H1 (cell line): ENCODE data around the gene MAGI1. TPM values are rescaled to one million over a fixed set of nuclear protein-coding genes. Genes with fewer than 3 reads are reported as not detected.

Experiments used
- CTCF ChIA-PET: fragments of 300-600 bp; sonication (Branson Sonifier 250); formaldehyde crosslinking; loops from one replicate; lab custom pipeline; 2021; ENCODE audit not compliant: partially characterized antibody; lab: Charles Lee
- POLR2A ChIA-PET: fragments of 300-600 bp; sonication (Branson Sonifier 250); formaldehyde crosslinking; loops from one replicate; lab custom pipeline; 2021; ENCODE audit warnings: inconsistent platforms; ENCODE audit not compliant: partially characterized antibody; lab: Charles Lee
- DNase-seq, 2 experiments: peaks; one replicate each; pipeline versions ENCODE4 v3.0.0 to v3.0.0-alpha.2; 2010 to 2022; ENCODE audit warnings: low spot score in 2 of 2, low read depth in 1 of 2, mixed read lengths in 1 of 2
- FAIRE-seq: peaks from 2 replicates; lab custom pipeline; 2011; peaks lifted over from hg19 to GRCh38; lab: Jason Lieb, UNC
- H2AFZ ChIP-seq: 2 replicates; pipeline ENCODE4 v1.8.1; 2012; ENCODE audit warnings: low read length, inconsistent platforms
- H2AK5ac ChIP-seq: 2 replicates; pipeline ENCODE4 v1.6.1; 2013; ENCODE audit warnings: low read depth, low read length
- H2BK120ac ChIP-seq: replicated peaks from 2 replicates; pipeline ENCODE3; 2013; ENCODE audit warnings: low read depth, low read length, inconsistent platforms
- H2BK12ac ChIP-seq: 2 replicates; pipeline ENCODE4 v1.6.1; 2013; ENCODE audit warnings: low read depth, low read length
- H2BK15ac ChIP-seq: 2 replicates; pipeline ENCODE4 v1.6.1; 2013; ENCODE audit warnings: low read length
- H2BK20ac ChIP-seq: 2 replicates; pipeline ENCODE4 v1.6.1; 2013; ENCODE audit warnings: low read length
- H2BK5ac ChIP-seq: 2 replicates; pipeline ENCODE4 v1.6.1; 2013; ENCODE audit warnings: low read depth, low read length
- H3K14ac ChIP-seq: 2 replicates; pipeline ENCODE4 v1.6.1; 2013; ENCODE audit warnings: inconsistent platforms; ENCODE audit not compliant: insufficient read length
- H3K18ac ChIP-seq: 2 replicates; pipeline ENCODE4 v1.6.1; 2013; ENCODE audit warnings: low read length; ENCODE audit errors: extremely low read depth
- H3K23ac ChIP-seq: 2 replicates; pipeline ENCODE4 v1.6.1; 2013; ENCODE audit warnings: inconsistent platforms; ENCODE audit not compliant: insufficient read length
- H3K23me2 ChIP-seq: 2 replicates; pipeline ENCODE4 v1.6.1; 2013; ENCODE audit warnings: low read depth, low read length
- H3K27ac ChIP-seq: 2 replicates; pipeline ENCODE4 v1.6.1; 2011; ENCODE audit warnings: low read depth, low read length, inconsistent platforms
- H3K27me3 ChIP-seq, 4 experiments: replicated peaks in 1 of 4; 1 replicate in 1 of 4; 2 replicates in 3 of 4; pipeline versions ENCODE4 v1.6.1 to v1.8.1; 2011 to 2013; ENCODE audit warnings: low read length in 3 of 4, mild to moderate bottlenecking in 3 of 4, inconsistent platforms in 2 of 4, mixed read lengths in 2 of 4, moderate library complexity in 1 of 4; ENCODE audit not compliant: control insufficient read depth in 3 of 4, insufficient read depth in 3 of 4; ENCODE audit errors: extremely low read depth in 1 of 4
- H3K36me3 ChIP-seq, 4 experiments: 2 replicates each; pipeline versions ENCODE4 v1.6.1 to v1.8.1; 2011 to 2013; ENCODE audit warnings: mild to moderate bottlenecking in 4 of 4, low read length in 3 of 4, moderate library complexity in 2 of 4, control low read depth in 1 of 4, inconsistent platforms in 1 of 4; ENCODE audit not compliant: insufficient read depth in 4 of 4, control insufficient read depth in 2 of 4
- H3K4ac ChIP-seq: replicated peaks from 2 replicates; pipeline ENCODE3; 2013; ENCODE audit warnings: low read length, low read depth, mixed read lengths, inconsistent platforms; ENCODE audit not compliant: insufficient read length
- H3K4me1 ChIP-seq, 4 experiments: replicated peaks in 1 of 4; 1 replicate in 1 of 4; 2 replicates in 3 of 4; pipeline versions ENCODE4 v1.6.1 to v1.8.1; 2011 to 2013; ENCODE audit warnings: low read length in 3 of 4, inconsistent platforms in 2 of 4, mixed read lengths in 1 of 4; ENCODE audit not compliant: insufficient read depth in 4 of 4, control insufficient read depth in 3 of 4
- H3K4me2 ChIP-seq, 2 experiments: 2 replicates each; pipeline versions ENCODE4 v1.6.1 to v1.8.1; 2011 to 2013; ENCODE audit warnings: low read depth in 2 of 2, low read length in 2 of 2, control low read depth in 1 of 2, inconsistent platforms in 1 of 2, mild to moderate bottlenecking in 1 of 2; ENCODE audit not compliant: insufficient read depth in 1 of 2
- H3K4me3 ChIP-seq, 4 experiments: fragments of 200-600, 300-600 bp in 1 of 4; sonication (generic), shearing (Covaris generic), sonication (Bioruptor Twin) in 1 of 4; 2 replicates each; pipeline versions ENCODE4 v1.5.1 to v1.8.1; 2011 to 2016; ENCODE audit warnings: low read length in 4 of 4, low read depth in 3 of 4, control low read depth in 2 of 4, inconsistent platforms in 2 of 4, mild to moderate bottlenecking in 2 of 4, mixed read lengths in 1 of 4, moderate library complexity in 1 of 4; ENCODE audit not compliant: insufficient read depth in 2 of 4; ENCODE audit errors: extremely low read depth in 1 of 4
- H3K56ac ChIP-seq: replicated peaks from 2 replicates; pipeline ENCODE3; 2013; ENCODE audit warnings: low read depth, mild to moderate bottlenecking, mixed read lengths, low read length, inconsistent platforms; ENCODE audit not compliant: insufficient read length
- H3K79me1 ChIP-seq: 2 replicates; pipeline ENCODE4 v1.6.1; 2013; ENCODE audit warnings: low read depth, low read length, control low read depth
- H3K79me2 ChIP-seq, 2 experiments: 2 replicates each; pipeline versions ENCODE4 v1.6.1 to v1.8.1; 2012 to 2013; ENCODE audit warnings: low read length in 2 of 2, mild to moderate bottlenecking in 2 of 2, inconsistent platforms in 1 of 2; ENCODE audit not compliant: insufficient read depth in 2 of 2, control insufficient read depth in 1 of 2
- H3K9ac ChIP-seq, 4 experiments: replicated peaks in 1 of 4; 1 replicate in 1 of 4; 2 replicates in 3 of 4; pipeline versions ENCODE4 v1.6.1 to v1.8.1; 2011 to 2013; ENCODE audit warnings: low read depth in 3 of 4, low read length in 3 of 4, control low read depth in 2 of 4, mild to moderate bottlenecking in 2 of 4, moderate library complexity in 2 of 4, inconsistent platforms in 1 of 4; ENCODE audit errors: extremely low read depth in 1 of 4
- H3K9me3 ChIP-seq, 2 experiments: 2 replicates each; pipeline versions ENCODE4 v1.6.1 to v1.8.1; 2012 to 2013; ENCODE audit warnings: mild to moderate bottlenecking in 2 of 2, moderate library complexity in 2 of 2, control low read depth in 1 of 2, inconsistent platforms in 1 of 2, low read depth in 1 of 2, low read length in 1 of 2, mixed read lengths in 1 of 2; ENCODE audit not compliant: insufficient read depth in 2 of 2
- H4K20me1 ChIP-seq, 2 experiments: replicated peaks in 1 of 2; 2 replicates each; pipeline versions ENCODE3 to v1.8.1; 2011 to 2013; ENCODE audit warnings: inconsistent platforms in 2 of 2, low read length in 2 of 2, mild to moderate bottlenecking in 1 of 2; ENCODE audit not compliant: insufficient read depth in 2 of 2, control insufficient read depth in 1 of 2
- H4K5ac ChIP-seq: 2 replicates; pipeline ENCODE4 v1.6.1; 2013; ENCODE audit warnings: low read length, low read depth, mixed read lengths, inconsistent platforms; ENCODE audit not compliant: insufficient read length
- H4K8ac ChIP-seq: 2 replicates; pipeline ENCODE4 v1.8.0; 2013; ENCODE audit warnings: mild to moderate bottlenecking, moderate library complexity, low read length, inconsistent platforms; ENCODE audit not compliant: insufficient read depth; ENCODE audit errors: extremely low read depth
- H4K91ac ChIP-seq: replicated peaks from 2 replicates; pipeline ENCODE3; 2013; ENCODE audit warnings: low read length, mixed read lengths, inconsistent platforms; ENCODE audit not compliant: insufficient read length
- BACH1 ChIP-seq: IDR thresholded peaks from 2 replicates; pipeline ENCODE4 v1.6.1; 2012; ENCODE audit warnings: low read length, improper control_type of control experiment
- CBX5 ChIP-seq: fragments of 300-800, 300-1000 bp; sonication (generic); IDR thresholded peaks from 2 replicates; pipeline ENCODE4 v1.7.1; 2016; ENCODE audit warnings: antibody characterized with exemption, low read length, low read depth
- FOSL1 ChIP-seq: IDR thresholded peaks from 2 replicates; pipeline ENCODE4 v1.6.1; 2011; ENCODE audit warnings: mild to moderate bottlenecking, low read depth, low read length, moderate library complexity; ENCODE audit not compliant: insufficient read depth
- polyA plus RNA-seq, 7 experiments: library from polyadenylated mRNA; depleted of rRNA in 3 of 7; stranded (reverse) in 5 of 7; unstranded in 2 of 7; fragments of >200 nt in 5 of 7; fragments of 200-250 nt in 2 of 7; gene quantifications; 1 replicate in 5 of 7; 2 replicates in 1 of 7; 4 replicates in 1 of 7; pipeline versions ENCODE4 v1.2.1 to v1.2.3, GENCODE V29; 2011 to 2013; ENCODE audit warnings: missing spikeins in 2 of 7, mixed read lengths in 2 of 7
- total RNA-seq: library from RNA; stranded (reverse); fragmentation: NEBNext Ultra II Directional; extraction: Animal tissue kit (Norgen Biotek cat#: 25700); gene quantifications from 2 replicates; pipeline ENCODE4 v1.2.1, GENCODE V29; 2021

The MAGI1 gene
- total and polyA plus RNA-seq, 2 of the 8 experiments (the other 6 are each of a cell fraction or from before 2014, with no cell fraction given), result 19.8 to 78.0 TPM

GRCh38 chr3:65632414-65632813 lies 406.3 kb downstream of the MAGI1 start:
- Histone ChIP-seq H3K4me2 (no peak overlapping the region), H3K4me1 (peaks cover 0 to 6% (median 2%) of the 10 kb centered on the region in 4 experiments; a peak in 2 of 7 replicates), H2AFZ (no peak overlapping the region), H2BK20ac (no peak overlapping the region), H3K79me2 (0 out of 4 replicates have a peak, but pooled peaks cover 0 to 4% of the 10 kb centered on the region in 2 experiments), H2BK12ac (no peak overlapping the region), H3K36me3 (no peaks in the 10 kb centered on the region), H3K23ac (no peak overlapping the region), H3K27me3 (no peaks in the 10 kb centered on the region), H2BK5ac (no peak overlapping the region), H3K9me3 (no peaks in the 10 kb centered on the region), H4K8ac (no peak overlapping the region), H3K4ac (no peak overlapping the region), H3K23me2 (no peaks in the 10 kb centered on the region; the same call in 1 of the 2 replicates), H4K20me1 (no peaks in the 10 kb centered on the region), H3K9ac (no peak overlapping the region), H4K91ac (no peak overlapping the region), H3K14ac (no peak overlapping the region), H3K56ac (no peak overlapping the region), H2AK5ac (no peak overlapping the region), H4K5ac (no peak overlapping the region), H3K27ac (no peak overlapping the region), H3K18ac (no peak overlapping the region), H2BK15ac (no peak overlapping the region), H3K4me3 (no peak overlapping the region), H2BK120ac (no peak overlapping the region), H3K79me1 (no peaks in the 10 kb centered on the region)
- no peak for FAIRE-seq
- CTCF ChIA-PET, result interaction anchor here (2.0 kb wide), 1 partner anchor 62 kb away, joined by 4 read pairs; no protein-coding TSS in a partner anchor
- POLR2A ChIA-PET, result no interaction called here
- no peak for DNase-seq
- TF ChIP-seq CBX5, result no peak
- no peak for TF ChIP-seq BACH1
- no peak for TF ChIP-seq FOSL1
